Caco-2 (cell line): Measurements from ENCODE around the gene CASZ1. TPM values are rescaled to one million over a fixed set of nuclear protein-coding genes. Genes with fewer than 3 reads are reported as not detected.
A peak's percentile ranks its signal among the peaks of the same experiment; 100 is the strongest.

ENCODE experiments used
- BruUV-seq: library from RNA; stranded (reverse); fragments of 400-500 nt; replicated peaks from 2 replicates; lab custom pipeline; 2021; lab: Mats Ljungman, UMichigan
- CTCF ChIA-PET: fragments of 300-600 bp; sonication (Branson Sonifier 250); formaldehyde crosslinking; loops from one replicate; lab custom pipeline; 2022; ENCODE audit warnings: antibody characterized with exemption; lab: Charles Lee
- POLR2A ChIA-PET: fragments of 300-600 bp; sonication (Branson Sonifier 250); formaldehyde crosslinking; loops from one replicate; lab custom pipeline; 2022; ENCODE audit warnings: antibody characterized with exemption; lab: Charles Lee
- DNase-seq, 2 experiments: peaks; one replicate each; pipeline versions ENCODE4 v3.0.0 to v3.0.0-alpha.2; 2020 to 2022
- H3K27me3 ChIP-seq: replicated peaks from 2 replicates; pipeline ENCODE4 v1.6.0; 2011; ENCODE audit warnings: low read length; ENCODE audit not compliant: control insufficient read depth, insufficient read depth
- H3K36me3 ChIP-seq: 2 replicates; pipeline ENCODE4 v1.5.1; 2011; ENCODE audit warnings: low read length; ENCODE audit not compliant: control insufficient read depth, insufficient read depth
- H3K4me1 ChIP-seq: fragments of 250-450 bp; sonication (Bioruptor Pico); 2 replicates; pipeline ENCODE4 v1.5.1; 2020; ENCODE audit warnings: mild to moderate bottlenecking
- H3K4me3 ChIP-seq: 2 replicates; pipeline ENCODE4 v1.5.1; 2011; ENCODE audit warnings: low read depth, mild to moderate bottlenecking, control low read depth, low read length
- H3K9me3 ChIP-seq: fragments of 250-450 bp; sonication (Bioruptor Pico); 2 replicates; pipeline ENCODE4 v1.5.1; 2020; ENCODE audit warnings: mild to moderate bottlenecking, moderate library complexity
- H3K27ac Mint-ChIP-seq: one replicate; pipeline ENCODE4 v1.8.0; 2022; ENCODE audit warnings: mixed read lengths; ENCODE audit not compliant: unreplicated experiment
- H3K27me3 Mint-ChIP-seq: one replicate; pipeline ENCODE4 v1.8.0; 2022; ENCODE audit warnings: mixed read lengths; ENCODE audit not compliant: insufficient read depth, unreplicated experiment
- H3K36me3 Mint-ChIP-seq: one replicate; pipeline ENCODE4 v1.8.0; 2022; ENCODE audit warnings: mild to moderate bottlenecking, mixed read lengths; ENCODE audit not compliant: insufficient read depth, unreplicated experiment
- H3K4me1 Mint-ChIP-seq: one replicate; pipeline ENCODE4 v1.8.0; 2022; ENCODE audit warnings: low read depth, mixed read lengths; ENCODE audit not compliant: unreplicated experiment
- H3K4me3 Mint-ChIP-seq: one replicate; pipeline ENCODE4 v1.8.0; 2022; ENCODE audit warnings: mild to moderate bottlenecking, moderate library complexity, mixed read lengths; ENCODE audit not compliant: unreplicated experiment
- H3K9me3 Mint-ChIP-seq: one replicate; pipeline ENCODE4 v1.8.0; 2022; ENCODE audit warnings: mixed read lengths; ENCODE audit not compliant: unreplicated experiment
- intact Hi-C: fragments of 100-400 bp; cut with micrococcal nuclease; formaldehyde crosslinking; loops from one replicate; pipeline ENCODE4 v1.10.0; 2022; ENCODE audit not compliant: unreplicated experiment
- total RNA-seq: library from RNA; stranded (reverse); gene quantifications from 2 replicates; pipeline ENCODE4 v1.2.3, GENCODE V29; 2022
- TF ChIP-seq, protein P1 (sequence below), 2 experiments: fragments of 200-600 bp in 1 of 2; IDR thresholded peaks; 1 replicate in 1 of 2; 2 replicates in 1 of 2; pipeline versions ENCODE4 v1.5.1 to v1.8.0; 2011 to 2022; ENCODE audit warnings: antibody characterized with exemption in 1 of 2, control low read depth in 1 of 2, inconsistent platforms in 1 of 2, low read depth in 1 of 2, low read length in 1 of 2, mild to moderate bottlenecking in 1 of 2, moderate library complexity in 1 of 2; ENCODE audit not compliant: insufficient read depth in 1 of 2, severe bottlenecking in 1 of 2, unreplicated experiment in 1 of 2

The CASZ1 gene
- total RNA-seq, 1 experiment from 2014 or later: 10.9 TPM

DNA sequence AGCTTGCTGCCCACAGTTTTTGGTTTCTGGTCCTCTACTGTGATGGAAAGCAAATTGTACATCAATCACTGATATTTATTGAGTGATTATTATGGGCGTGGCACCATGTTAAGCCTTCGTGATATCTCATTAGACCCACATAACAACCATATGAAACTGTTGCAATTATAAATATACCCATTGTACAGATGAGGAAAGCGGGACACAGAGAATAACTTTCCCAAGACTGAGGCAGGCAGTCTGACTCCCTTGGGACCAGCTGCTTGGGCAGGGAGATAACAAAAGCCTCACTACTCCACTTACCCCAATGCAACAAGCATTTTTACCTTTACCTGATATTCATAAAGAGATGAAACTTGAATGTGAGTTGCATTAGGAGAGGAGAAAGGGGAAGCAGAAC, 4.3 kb upstream of the CASZ1 start:
- H3K9me3 ChIP-seq: no peaks in the 10 kb centered on the region
- H3K4me3 ChIP-seq: no peak overlapping the region
- H3K4me1 Mint-ChIP-seq: no peaks in the 10 kb centered on the region
- intact Hi-C loops: no loop called here
- no peak overlapping the region for H3K4me3 Mint-ChIP-seq
- ChIA-PET POLR2A (no interaction called here), CTCF (no interaction called here)
- no peaks in the 10 kb centered on the region for H3K27me3 ChIP-seq
- BruUV-seq: no TSS peak
- no peak overlapping the region for H3K27ac Mint-ChIP-seq
- H3K4me1 ChIP-seq: 0 out of 2 replicates have a peak, but pooled peaks cover 2% of the 10 kb centered on the region
- H3K9me3 Mint-ChIP-seq: no peaks in the 10 kb centered on the region
- no peaks in the 10 kb centered on the region for H3K36me3 Mint-ChIP-seq
- DNase-seq: no peak
- no peaks in the 10 kb centered on the region for H3K36me3 ChIP-seq
- TF ChIP-seq, protein P1, sequence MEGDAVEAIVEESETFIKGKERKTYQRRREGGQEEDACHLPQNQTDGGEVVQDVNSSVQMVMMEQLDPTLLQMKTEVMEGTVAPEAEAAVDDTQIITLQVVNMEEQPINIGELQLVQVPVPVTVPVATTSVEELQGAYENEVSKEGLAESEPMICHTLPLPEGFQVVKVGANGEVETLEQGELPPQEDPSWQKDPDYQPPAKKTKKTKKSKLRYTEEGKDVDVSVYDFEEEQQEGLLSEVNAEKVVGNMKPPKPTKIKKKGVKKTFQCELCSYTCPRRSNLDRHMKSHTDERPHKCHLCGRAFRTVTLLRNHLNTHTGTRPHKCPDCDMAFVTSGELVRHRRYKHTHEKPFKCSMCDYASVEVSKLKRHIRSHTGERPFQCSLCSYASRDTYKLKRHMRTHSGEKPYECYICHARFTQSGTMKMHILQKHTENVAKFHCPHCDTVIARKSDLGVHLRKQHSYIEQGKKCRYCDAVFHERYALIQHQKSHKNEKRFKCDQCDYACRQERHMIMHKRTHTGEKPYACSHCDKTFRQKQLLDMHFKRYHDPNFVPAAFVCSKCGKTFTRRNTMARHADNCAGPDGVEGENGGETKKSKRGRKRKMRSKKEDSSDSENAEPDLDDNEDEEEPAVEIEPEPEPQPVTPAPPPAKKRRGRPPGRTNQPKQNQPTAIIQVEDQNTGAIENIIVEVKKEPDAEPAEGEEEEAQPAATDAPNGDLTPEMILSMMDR (IDR thresholded peaks at IDR 0.05; ENCODE audit: insufficient read depth in 1 of 2, low read depth in 1 of 2, low read length in 1 of 2, severe bottlenecking in 1 of 2, unreplicated experiment in 1 of 2): no peak
- peaks cover 10% of the 10 kb centered on the region for H3K27me3 Mint-ChIP-seq

DNA sequence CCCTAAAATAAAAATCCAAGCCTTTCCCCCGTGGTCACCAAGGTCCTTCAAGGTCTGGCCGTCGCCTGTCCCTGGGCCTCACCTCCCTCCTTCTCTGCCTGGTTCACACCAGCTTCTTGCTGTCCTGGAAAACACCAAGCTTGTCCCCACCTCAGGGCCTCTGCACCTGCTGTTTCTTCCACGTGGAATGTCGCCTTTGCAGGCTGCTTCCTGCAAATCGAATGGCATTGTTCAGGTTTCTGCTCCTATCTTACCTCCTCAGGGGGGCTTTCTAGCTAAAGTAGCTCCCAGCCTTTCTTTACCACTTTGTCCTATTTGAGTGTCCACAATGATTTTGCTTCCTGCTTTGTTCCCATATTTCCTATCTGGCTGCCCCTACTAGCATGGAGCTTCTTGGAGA, 3.3 kb upstream of the CASZ1 start:
- no peak overlapping the region for H3K4me3 ChIP-seq
- intact Hi-C loops: no loop called here
- H3K4me3 Mint-ChIP-seq: no peak overlapping the region
- no peaks in the 10 kb centered on the region for H3K27me3 ChIP-seq
- H3K36me3 Mint-ChIP-seq: no peaks in the 10 kb centered on the region
- DNase-seq: no peak
- CTCF ChIA-PET: no interaction called here
- H3K27ac Mint-ChIP-seq: no peak overlapping the region
- H3K36me3 ChIP-seq: no peaks in the 10 kb centered on the region
- peaks cover 14% of the 10 kb centered on the region for H3K27me3 Mint-ChIP-seq
- BruUV-seq: no TSS peak
- 0 out of 2 replicates have a peak, but pooled peaks cover 2% of the 10 kb centered on the region for H3K4me1 ChIP-seq
- POLR2A ChIA-PET: no interaction called here
- TF ChIP-seq, protein P1 (IDR thresholded peaks at IDR 0.05; ENCODE audit: insufficient read depth in 1 of 2, low read depth in 1 of 2, low read length in 1 of 2, severe bottlenecking in 1 of 2, unreplicated experiment in 1 of 2): no peak
- H3K9me3 ChIP-seq: no peaks in the 10 kb centered on the region
- H3K9me3 Mint-ChIP-seq: no peaks in the 10 kb centered on the region
- peaks cover 7% of the 10 kb centered on the region for H3K4me1 Mint-ChIP-seq

DNA sequence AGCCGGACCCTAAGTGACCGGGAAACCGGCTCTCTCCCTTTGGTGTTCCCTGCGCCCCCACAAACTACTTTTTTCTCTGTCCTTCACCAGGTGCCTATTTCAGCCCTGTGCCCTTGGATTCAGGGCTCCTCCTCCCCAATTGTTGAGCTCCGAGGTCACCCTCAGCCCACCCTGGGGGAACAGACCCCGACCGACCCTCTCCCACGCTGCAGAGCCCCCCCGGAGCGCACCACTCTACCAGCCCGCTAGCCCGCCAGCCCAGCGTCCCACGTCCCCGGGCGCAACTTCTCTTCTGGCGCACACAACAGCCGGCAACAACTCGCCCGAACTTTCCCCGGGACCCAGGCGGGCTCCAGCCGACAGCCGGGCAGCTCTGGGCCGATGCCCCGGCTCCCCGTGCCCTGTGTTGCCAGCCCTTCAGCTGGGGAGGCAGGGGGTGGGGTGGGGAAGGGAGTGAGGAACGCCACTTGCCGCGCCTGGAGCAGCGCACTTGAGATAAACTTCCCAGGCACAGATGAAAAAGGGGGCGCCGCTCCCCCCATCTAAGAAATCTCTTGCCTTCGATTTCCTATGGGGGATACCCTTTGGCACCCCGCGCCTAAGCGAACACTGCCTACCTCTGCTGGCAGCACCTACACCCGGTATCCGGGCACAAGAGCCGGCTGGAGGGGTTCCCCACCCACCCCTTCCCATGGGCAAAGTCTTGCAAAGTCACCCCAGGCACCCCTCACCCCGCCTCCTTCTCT, 997 bp downstream of the CASZ1 start:
- no peak overlapping the region for H3K27ac Mint-ChIP-seq
- peaks cover 7% of the 10 kb centered on the region for H3K4me1 Mint-ChIP-seq
- no peak for DNase-seq
- Histone ChIP-seq H3K36me3 (no peaks in the 10 kb centered on the region), H3K9me3 (no peaks in the 10 kb centered on the region), H3K27me3 (no peaks in the 10 kb centered on the region), H3K4me3 (peak overlapping the region; percentile 46), H3K4me1 (no peaks in the 10 kb centered on the region)
- ChIA-PET CTCF (interaction anchor here (0.6 to 0.7 kb wide), 2 partner anchors 98 to 286 kb away, joined by 3 to 4 read pairs; no protein-coding TSS in a partner anchor), POLR2A (no interaction called here)
- intact Hi-C loops: no loop called here
- peaks cover 18% of the 10 kb centered on the region for H3K27me3 Mint-ChIP-seq
- H3K9me3 Mint-ChIP-seq: no peaks in the 10 kb centered on the region
- H3K36me3 Mint-ChIP-seq: no peaks in the 10 kb centered on the region
- H3K4me3 Mint-ChIP-seq: peak overlapping the region; percentile 91
- no TSS peak for BruUV-seq
- TF ChIP-seq, protein P1 (IDR thresholded peaks at IDR 0.05; ENCODE audit: insufficient read depth in 1 of 2, low read depth in 1 of 2, low read length in 1 of 2, severe bottlenecking in 1 of 2, unreplicated experiment in 1 of 2): no peak
